ENCODE measurements around the gene DOK6. TPM values are rescaled to one million over a fixed set of nuclear protein-coding genes. Genes with fewer than 3 reads are reported as not detected.
"Not testable (repeated sequence)": the region's sequence is repeated elsewhere in the genome, so short reads cannot be mapped to it uniquely, and the experiment has no call there.

The DOK6 gene
- total RNA-seq, 1 experiment from 2014 or later = 6.7 TPM

GRCh38 chr18:69841117-69841516 lies 440.4 kb downstream of the DOK6 start:
- DNase-seq (ENCODE audit: extremely low read depth, low read depth) = no peak

- no peak for DNase-seq (ENCODE audit: extremely low read depth, low read depth)
Observed at GRCh38 chr18:69843015-69843414, 442.3 kb downstream of the DOK6 start.

- DNase-seq (ENCODE audit: extremely low read depth, low read depth) = no peak
Observed at GRCh38 chr18:69844656-69845055, 444.0 kb downstream of the DOK6 start.

GRCh38 chr18:69845593-69846506 lies 445.2 kb downstream of the DOK6 start:
- DNase-seq (ENCODE audit: extremely low read depth, low read depth) = peak; percentile 59

- no peak for DNase-seq (ENCODE audit: extremely low read depth, low read depth)
Observed at GRCh38 chr18:69853051-69853450, 452.4 kb downstream of the DOK6 start.

GRCh38 chr18:69854455-69854854 lies 453.8 kb downstream of the DOK6 start:
- DNase-seq (ENCODE audit: extremely low read depth, low read depth) = no peak

- no peak for DNase-seq (ENCODE audit: extremely low read depth, low read depth)
Observed at GRCh38 chr18:69858897-69859296, 458.2 kb downstream of the DOK6 start.

- not testable (repeated sequence) for DNase-seq (ENCODE audit: extremely low read depth, low read depth)
Observed at GRCh38 chr18:69864802-69865201, 464.1 kb downstream of the DOK6 start.

GRCh38 chr18:69865776-69866175 lies 465.1 kb downstream of the DOK6 start:
- no peak for DNase-seq (ENCODE audit: extremely low read depth, low read depth)

- DNase-seq (ENCODE audit: extremely low read depth, low read depth) = no peak
Observed at GRCh38 chr18:69866212-69866611, 465.5 kb downstream of the DOK6 start.

GRCh38 chr18:69870736-69871135 lies 470.0 kb downstream of the DOK6 start:
- no peak for DNase-seq (ENCODE audit: extremely low read depth, low read depth)

GRCh38 chr18:69871363-69871762 lies 470.7 kb downstream of the DOK6 start:
- no peak for DNase-seq (ENCODE audit: extremely low read depth, low read depth)

- no peak for DNase-seq (ENCODE audit: extremely low read depth, low read depth)
Observed at GRCh38 chr18:69872661-69873060, 472.0 kb downstream of the DOK6 start.

GRCh38 chr18:69874058-69874457 lies 473.4 kb downstream of the DOK6 start:
- peak; percentile 43 for DNase-seq (ENCODE audit: extremely low read depth, low read depth)

- DNase-seq (ENCODE audit: extremely low read depth, low read depth) = no peak
Observed at GRCh38 chr18:69876490-69876889, 475.8 kb downstream of the DOK6 start.

GRCh38 chr18:69878213-69878933 lies 477.7 kb downstream of the DOK6 start:
- DNase-seq (ENCODE audit: extremely low read depth, low read depth) = no peak

GRCh38 chr18:69879051-69879450 lies 478.4 kb downstream of the DOK6 start:
- not testable (repeated sequence) for DNase-seq (ENCODE audit: extremely low read depth, low read depth)

- no peak for DNase-seq (ENCODE audit: extremely low read depth, low read depth)
Observed at GRCh38 chr18:69880083-69880482, 479.4 kb downstream of the DOK6 start.

- DNase-seq (ENCODE audit: extremely low read depth, low read depth) = no peak
Observed at GRCh38 chr18:69882965-69883668, 482.4 kb downstream of the DOK6 start.

GRCh38 chr18:69883781-69884180 lies 483.1 kb downstream of the DOK6 start:
- DNase-seq (ENCODE audit: extremely low read depth, low read depth) = no peak

- DNase-seq (ENCODE audit: extremely low read depth, low read depth) = no peak
Observed at GRCh38 chr18:69885355-69885754, 484.7 kb downstream of the DOK6 start.

Data from NCI-H460 (cell line).